Suprapubic skin (tissue), 4 donors: Measurements from ENCODE around the gene PLA2G3. TPM values are rescaled to one million over a fixed set of nuclear protein-coding genes. Genes with fewer than 3 reads are reported as not detected.

Experiments used
- DNase-seq, 2 donors: peaks; one replicate each; pipeline ENCODE4 v3.0.0-alpha.2; 2019; ENCODE audit warnings: low spot score in 2 of 2
- H3K27ac ChIP-seq: fragments of 200-600 bp; sonication (generic); one replicate; pipeline ENCODE4 v1.5.1; 2019
- H3K27me3 ChIP-seq: fragments of 200-600 bp; sonication (generic); one replicate; pipeline ENCODE4 v1.5.1; 2019
- H3K36me3 ChIP-seq: fragments of 200-600 bp; sonication (generic); one replicate; pipeline ENCODE4 v1.5.1; 2019
- H3K4me1 ChIP-seq: fragments of 200-600 bp; sonication (generic); one replicate; pipeline ENCODE4 v1.5.1; 2019
- H3K4me3 ChIP-seq: fragments of 200-600 bp; sonication (generic); one replicate; pipeline ENCODE4 v1.5.1; 2019; ENCODE audit warnings: mild to moderate bottlenecking
- H3K9me3 ChIP-seq: fragments of 200-600 bp; sonication (generic); one replicate; pipeline ENCODE4 v1.5.1; 2019
- CTCF ChIP-seq, 2 donors: fragments of 200-600 bp in 1 of 2; fragments of 450-650 bp in 1 of 2; sonication (generic) in 1 of 2; IDR thresholded peaks; one replicate each; pipeline ENCODE4 v1.5.1; 2016 to 2019; ENCODE audit warnings: antibody characterized with exemption in 2 of 2, mild to moderate bottlenecking in 1 of 2, moderate library complexity in 1 of 2
- EP300 ChIP-seq: sonication (generic); formaldehyde crosslinking; IDR thresholded peaks from one replicate; pipeline ENCODE4 v1.6.1; 2017; ENCODE audit warnings: antibody characterized with exemption
- POLR2A ChIP-seq, 2 donors: fragments of 450-650 bp; IDR thresholded peaks; one replicate each; pipeline ENCODE4 v1.6.1; 2017; ENCODE audit warnings: antibody characterized with exemption in 2 of 2, mild to moderate bottlenecking in 2 of 2, moderate library complexity in 2 of 2
- POLR2AphosphoS5 ChIP-seq, 3 donors: sonication (generic); formaldehyde crosslinking; IDR thresholded peaks; one replicate each; pipeline ENCODE4 v1.6.1; 2017; ENCODE audit warnings: antibody characterized with exemption in 3 of 3
- whole genome bisulfite sequencing: methylation state at CpG from one replicate; pipeline ENCODE4 v1.1.5; 2018; 5-methylcytosine and 5-hydroxymethylcytosine counted together
- total RNA-seq, 4 donors: library from RNA; depleted of rRNA; stranded (reverse); fragments of >200 nt; gene quantifications; one replicate each; pipeline ENCODE4 v1.1.0, GENCODE V29; 2016

The PLA2G3 gene
- total RNA-seq, 4 donors from 2014 or later, result 3.1 to 9.5 (median 7.6) TPM

- DNase-seq, result no peak
- Histone ChIP-seq H3K36me3 (peaks cover 94% of the 10 kb centered on the region), H3K27ac (no peak overlapping the region), H3K4me3 (no peak overlapping the region), H3K4me1 (peaks cover 4% of the 10 kb centered on the region), H3K9me3 (no peaks in the 10 kb centered on the region), H3K27me3 (no peaks in the 10 kb centered on the region)
- TF ChIP-seq POLR2AphosphoS5 (IDR thresholded peaks at IDR 0.05) (no peak), POLR2A (IDR thresholded peaks at IDR 0.05) (no peak), CTCF (IDR thresholded peaks at IDR 0.05) (no peak), EP300 (no peak)
- 92% methylated on average over 5 of the region's 9 CpGs for WGBS
These were observed 48.1 kb downstream of the PLA2G3 start for GRCh38 chr22:31092161-31092560.

- no peak overlapping the region for H3K27ac ChIP-seq
- 86% methylated on average over 16 of the region's 29 CpGs for WGBS
- TF ChIP-seq POLR2AphosphoS5 (IDR thresholded peaks at IDR 0.05) (no peak), EP300 (no peak), CTCF (IDR thresholded peaks at IDR 0.05) (no peak), POLR2A (IDR thresholded peaks at IDR 0.05) (no peak)
- H3K36me3 ChIP-seq, result peaks cover 86% of the 10 kb centered on the region
- H3K27me3 ChIP-seq, result no peaks in the 10 kb centered on the region
- DNase-seq, result no peak
- H3K4me3 ChIP-seq, result no peak overlapping the region
- peaks cover 12% of the 10 kb centered on the region for H3K4me1 ChIP-seq
- no peaks in the 10 kb centered on the region for H3K9me3 ChIP-seq
These were observed 49.0 kb downstream of the PLA2G3 start for GRCh38 chr22:31091106-31091975.

- no peaks in the 10 kb centered on the region for H3K27me3 ChIP-seq
- H3K36me3 ChIP-seq, result peaks cover 77% of the 10 kb centered on the region
- no peaks in the 10 kb centered on the region for H3K9me3 ChIP-seq
- DNase-seq, result no peak
- 94% methylated on average over 14 of the region's 15 CpGs for WGBS
- H3K4me3 ChIP-seq, result no peak overlapping the region
- no peak for TF ChIP-seq CTCF (IDR thresholded peaks at IDR 0.05)
- TF ChIP-seq POLR2A (IDR thresholded peaks at IDR 0.05), result no peak
- H3K4me1 ChIP-seq, result peaks cover 21% of the 10 kb centered on the region
- no peak overlapping the region for H3K27ac ChIP-seq
These were observed 49.9 kb downstream of the PLA2G3 start for GRCh38 chr22:31090217-31091085.

GRCh38 chr22:31089160-31090100 is 50.9 kb downstream of the PLA2G3 start:
- H3K4me1 ChIP-seq, result peaks cover 29% of the 10 kb centered on the region
- no peak overlapping the region for H3K4me3 ChIP-seq
- no peak for DNase-seq

More at GRCh38 chr22:31089160-31090100, 50.9 kb downstream of the PLA2G3 start:
- Histone ChIP-seq H3K9me3 (no peaks in the 10 kb centered on the region), H3K27me3 (no peaks in the 10 kb centered on the region), H3K36me3 (peaks cover 67% of the 10 kb centered on the region), H3K27ac (peak overlapping the region; percentile 15)
- TF ChIP-seq POLR2A (IDR thresholded peaks at IDR 0.05), result no peak
- peak; percentile 36 to 70 for TF ChIP-seq CTCF (IDR thresholded peaks at IDR 0.05)
- 100% methylated on average over 1 of the region's 9 CpGs for WGBS
